Pulmonary artery endothelial cell (primary cell): ENCODE results near the gene RYR1. TPM values are rescaled to one million over a fixed set of nuclear protein-coding genes. Genes with fewer than 3 reads are reported as not detected.
"Not testable (repeated sequence)": the region's sequence is repeated elsewhere in the genome, so short reads cannot be mapped to it uniquely, and the experiment has no call there.

ENCODE experiments used
- DNase-seq: peaks from one replicate; pipeline ENCODE4 v3.0.0-alpha.2; 2011; ENCODE audit warnings: low read depth, low spot score
- total RNA-seq: library from RNA; depleted of rRNA; stranded (reverse); fragments of >200 nt; gene quantifications from 2 replicates; pipeline ENCODE4 v1.2.3, GENCODE V29; 2014

RYR1 gene
- total RNA-seq, 1 donor from 2014 or later, result 0.26 TPM

- DNase-seq, result no peak
Observed at GRCh38 chr19:38425810-38426466, 7.6 kb upstream of the RYR1 start, which contains the start of gene RASGRP4. Gene RASGRP4, minus strand, starts transcription at chr19:38426219. Its CDS starts 128 bp downstream, at chr19:38426091.

GRCh38 chr19:38427035-38427677 is 6.3 kb upstream of the RYR1 start:
- not testable (repeated sequence) for DNase-seq

DNA sequence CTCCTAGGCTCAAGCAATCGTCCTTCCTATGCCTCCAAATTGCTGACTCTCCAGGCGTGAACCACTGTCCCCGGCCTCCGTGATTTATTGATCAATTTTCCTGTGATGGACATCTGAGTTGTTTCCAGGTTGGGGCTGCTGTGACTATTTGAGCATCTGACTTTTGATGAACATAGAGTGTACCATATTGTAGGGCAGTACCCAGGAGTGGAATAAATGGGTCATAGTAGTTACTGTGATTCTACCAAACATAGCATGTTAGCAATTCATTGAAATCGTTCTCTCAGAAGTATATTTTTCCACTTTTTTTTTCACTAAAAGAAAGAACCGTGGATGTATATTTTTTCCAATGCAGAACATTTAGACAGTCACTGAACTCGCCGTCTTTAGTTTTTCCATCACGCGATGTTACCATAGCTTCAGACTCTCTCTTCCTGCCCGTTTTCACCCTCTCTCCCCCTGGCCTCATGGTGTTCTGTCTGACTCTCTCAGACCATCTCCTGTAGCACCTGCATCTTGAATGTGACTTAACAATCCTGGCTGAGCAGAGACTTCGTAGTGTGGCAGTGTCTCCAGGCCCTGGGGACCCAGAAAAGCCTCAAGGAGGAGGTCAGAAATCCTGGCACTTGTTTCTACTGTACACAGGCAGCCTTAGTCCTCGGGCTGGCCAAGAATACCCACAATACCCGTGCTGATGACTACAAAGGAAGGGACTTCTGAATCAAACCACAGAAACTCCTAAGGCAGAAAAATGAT is 4.3 kb upstream of the RYR1 start:
- no peak for DNase-seq

GRCh38 chr19:38429811-38430156 is 3.7 kb upstream of the RYR1 start:
- no peak for DNase-seq

DNA sequence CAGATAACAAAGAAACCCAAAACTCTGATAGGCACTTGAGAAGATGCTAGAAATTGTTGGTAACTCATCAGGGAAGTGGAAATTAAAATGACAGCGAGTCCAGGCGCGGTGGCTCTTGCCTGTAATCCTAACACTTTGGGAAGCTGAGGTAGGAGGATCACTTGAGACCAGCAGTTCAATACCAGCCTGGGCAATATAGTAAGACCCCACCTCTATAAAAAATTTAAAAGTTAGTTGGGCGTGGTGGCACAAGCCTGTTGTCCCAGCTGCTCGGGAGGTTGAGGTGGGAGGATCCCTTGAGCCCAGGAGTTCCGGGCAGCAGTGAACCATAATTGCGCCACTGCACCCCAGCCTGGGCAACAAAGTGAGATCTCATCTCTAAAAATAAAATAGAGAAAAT is 2.6 kb upstream of the RYR1 start:
- DNase-seq, result no peak

DNA sequence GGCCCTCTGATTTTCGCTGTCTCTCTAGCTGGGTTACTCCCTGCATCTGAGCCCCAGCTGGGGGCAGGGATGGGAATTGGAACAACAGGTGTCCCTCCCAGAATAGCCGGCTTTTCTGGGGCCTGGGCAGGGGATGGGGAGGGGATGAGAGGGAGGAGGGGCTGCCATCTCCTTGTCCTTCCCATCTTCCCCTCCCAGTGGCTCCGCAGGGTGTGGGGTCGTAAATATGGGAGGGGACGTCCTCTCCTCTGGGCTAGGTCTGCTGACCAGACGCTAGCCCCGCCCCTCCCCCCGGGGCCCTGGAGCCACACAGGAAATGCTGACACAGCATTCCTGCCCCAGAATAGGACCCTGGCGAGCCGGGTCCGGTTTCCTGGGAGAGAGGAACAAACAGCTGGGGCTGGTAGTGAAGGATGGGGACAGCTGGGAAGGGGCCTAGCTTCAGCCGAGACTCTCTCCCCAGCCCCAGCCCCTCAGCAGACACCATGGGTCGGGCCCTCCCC is 1.1 kb downstream of the RYR1 start:
- DNase-seq, result no peak

DNA sequence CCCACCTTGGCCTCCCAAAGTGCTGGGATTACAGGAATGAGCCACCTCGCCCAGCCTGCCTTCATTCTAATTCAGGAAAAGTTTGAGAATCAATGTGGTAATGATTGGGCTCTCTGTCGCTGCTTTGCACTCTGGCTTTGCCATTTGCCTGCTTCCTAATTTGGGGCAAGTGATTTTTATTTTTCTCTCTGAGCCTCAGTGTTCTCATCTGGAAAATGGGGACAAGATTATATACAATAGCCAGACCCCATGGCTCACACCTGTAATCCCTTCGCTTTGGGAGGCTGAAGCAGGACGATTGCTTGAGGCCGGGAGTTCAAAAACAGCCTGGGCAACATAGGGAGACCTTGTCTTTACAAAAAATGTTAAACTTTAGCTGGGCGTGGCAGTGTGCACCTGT is 3.8 kb downstream of the RYR1 start:
- DNase-seq, result no peak

- DNase-seq, result no peak
Observed at GRCh38 chr19:38437917-38438316, 4.4 kb downstream of the RYR1 start.

- DNase-seq, result no peak
Observed at GRCh38 chr19:38440592-38440991, 7.1 kb downstream of the RYR1 start.

DNA sequence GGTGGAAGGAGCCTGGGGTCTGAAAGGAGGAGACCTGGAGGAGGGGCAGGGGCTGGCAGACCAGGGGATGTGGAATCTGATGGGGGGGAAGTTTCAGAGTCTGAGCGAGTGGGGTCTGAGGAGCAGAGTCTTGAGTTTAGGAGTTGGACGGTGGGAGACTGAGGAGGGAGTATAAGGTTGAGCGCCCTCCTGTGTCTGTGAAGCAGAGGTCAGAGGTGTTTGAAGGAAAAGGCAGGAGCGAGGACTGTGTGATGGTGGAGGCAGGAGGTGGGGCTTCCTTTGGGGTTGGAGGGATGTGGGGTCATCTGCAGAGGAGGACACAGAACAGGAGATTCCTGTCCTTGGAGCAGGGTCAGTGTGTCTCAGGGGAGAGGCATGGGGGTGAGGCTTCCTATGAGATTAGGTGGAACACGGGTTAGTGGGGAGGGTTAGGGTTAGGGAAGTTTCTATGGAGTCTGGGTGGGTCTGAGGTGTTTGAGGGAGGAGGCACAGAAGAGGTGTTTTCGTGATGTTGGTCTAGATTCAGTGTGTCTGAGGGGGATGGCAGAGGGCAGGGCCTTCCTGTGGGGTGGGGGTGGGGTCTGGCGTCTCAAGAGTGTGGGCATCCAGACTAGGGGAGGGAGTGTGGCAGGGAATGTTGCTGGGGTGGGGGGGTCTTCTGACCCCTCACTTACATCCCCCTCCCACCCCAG is 8.3 kb downstream of the RYR1 start:
- no peak for DNase-seq

DNA sequence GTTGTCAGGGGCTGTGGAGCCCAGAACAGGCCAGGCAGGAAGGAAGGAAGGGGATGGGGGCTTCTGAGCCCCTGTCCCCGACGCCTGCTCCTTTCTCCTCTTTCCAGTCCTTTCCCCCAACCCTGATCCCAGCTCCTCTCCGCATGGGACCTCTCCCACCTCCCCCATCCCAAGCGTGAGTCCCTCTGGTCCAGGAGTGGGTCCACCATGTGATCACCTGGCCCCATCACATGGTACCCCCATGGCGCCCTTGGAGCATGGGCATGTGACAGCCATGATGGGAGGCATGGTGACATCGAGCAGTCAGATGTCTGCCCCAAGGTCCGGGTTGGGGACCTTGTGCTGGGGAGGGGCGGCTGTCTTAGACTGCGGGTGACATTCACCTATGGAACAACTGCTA is 9.2 kb downstream of the RYR1 start:
- no peak for DNase-seq

- DNase-seq, result no peak
Observed at GRCh38 chr19:38443458-38443999, 10.0 kb downstream of the RYR1 start.

- no peak for DNase-seq
Observed at GRCh38 chr19:38444026-38444425, 10.5 kb downstream of the RYR1 start.

GRCh38 chr19:38445362-38445761 is 11.9 kb downstream of the RYR1 start:
- no peak for DNase-seq

DNA sequence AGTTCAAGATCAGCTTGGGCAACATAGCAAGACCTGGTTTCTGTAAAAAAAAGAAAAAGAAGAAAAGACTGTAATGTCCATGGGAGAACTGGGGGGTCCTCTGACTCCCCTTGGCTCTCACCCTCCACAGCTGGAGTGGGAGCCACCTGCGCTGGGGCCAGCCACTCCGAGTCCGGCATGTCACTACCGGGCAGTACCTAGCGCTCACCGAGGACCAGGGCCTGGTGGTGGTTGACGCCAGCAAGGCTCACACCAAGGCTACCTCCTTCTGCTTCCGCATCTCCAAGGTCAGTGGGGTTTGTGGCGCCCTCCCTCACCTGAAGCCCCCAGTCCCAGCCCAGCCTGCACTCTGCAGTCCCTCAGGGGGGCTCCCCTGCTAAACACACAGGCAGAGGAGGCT is 14.7 kb downstream of the RYR1 start:
- no peak for DNase-seq

- DNase-seq, result no peak
Observed at GRCh38 chr19:38449518-38449917, 16.0 kb downstream of the RYR1 start.

DNA sequence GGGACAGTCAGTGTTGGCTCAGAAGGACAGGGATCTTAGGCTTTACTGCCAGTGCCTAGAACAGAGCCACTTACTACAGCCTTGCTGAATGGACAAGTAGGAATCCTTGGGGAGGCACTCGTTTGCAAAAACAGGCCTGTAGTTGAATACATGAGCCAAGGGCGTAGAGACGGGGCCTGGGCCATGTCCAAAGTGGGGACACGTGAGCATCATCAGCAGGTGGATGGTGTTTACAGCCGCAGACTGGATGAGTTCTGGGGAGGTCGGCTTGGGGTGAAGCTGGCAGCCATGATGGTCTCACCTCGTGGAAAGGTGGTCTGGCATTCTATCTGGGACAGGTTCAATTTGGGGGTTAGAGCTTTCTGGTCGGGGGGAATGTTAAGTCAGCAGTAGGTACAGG is 17.5 kb downstream of the RYR1 start:
- DNase-seq, result no peak

DNA sequence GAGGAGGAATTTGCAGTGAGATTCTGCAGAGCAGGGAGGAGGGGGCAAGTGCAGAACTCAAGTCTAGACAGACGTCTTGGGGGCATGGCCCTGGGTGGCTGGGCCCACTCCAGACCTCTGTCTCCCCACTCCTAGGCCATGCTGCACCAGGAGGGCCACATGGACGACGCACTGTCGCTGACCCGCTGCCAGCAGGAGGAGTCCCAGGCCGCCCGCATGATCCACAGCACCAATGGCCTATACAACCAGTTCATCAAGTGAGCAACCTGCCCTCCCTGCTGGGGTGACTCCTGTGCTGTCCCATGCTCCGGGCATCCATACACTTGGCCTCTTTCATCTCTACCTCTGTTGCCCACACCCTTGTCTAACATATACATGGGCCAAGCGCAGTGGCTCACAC is 18.1 kb downstream of the RYR1 start:
- no peak for DNase-seq

DNA sequence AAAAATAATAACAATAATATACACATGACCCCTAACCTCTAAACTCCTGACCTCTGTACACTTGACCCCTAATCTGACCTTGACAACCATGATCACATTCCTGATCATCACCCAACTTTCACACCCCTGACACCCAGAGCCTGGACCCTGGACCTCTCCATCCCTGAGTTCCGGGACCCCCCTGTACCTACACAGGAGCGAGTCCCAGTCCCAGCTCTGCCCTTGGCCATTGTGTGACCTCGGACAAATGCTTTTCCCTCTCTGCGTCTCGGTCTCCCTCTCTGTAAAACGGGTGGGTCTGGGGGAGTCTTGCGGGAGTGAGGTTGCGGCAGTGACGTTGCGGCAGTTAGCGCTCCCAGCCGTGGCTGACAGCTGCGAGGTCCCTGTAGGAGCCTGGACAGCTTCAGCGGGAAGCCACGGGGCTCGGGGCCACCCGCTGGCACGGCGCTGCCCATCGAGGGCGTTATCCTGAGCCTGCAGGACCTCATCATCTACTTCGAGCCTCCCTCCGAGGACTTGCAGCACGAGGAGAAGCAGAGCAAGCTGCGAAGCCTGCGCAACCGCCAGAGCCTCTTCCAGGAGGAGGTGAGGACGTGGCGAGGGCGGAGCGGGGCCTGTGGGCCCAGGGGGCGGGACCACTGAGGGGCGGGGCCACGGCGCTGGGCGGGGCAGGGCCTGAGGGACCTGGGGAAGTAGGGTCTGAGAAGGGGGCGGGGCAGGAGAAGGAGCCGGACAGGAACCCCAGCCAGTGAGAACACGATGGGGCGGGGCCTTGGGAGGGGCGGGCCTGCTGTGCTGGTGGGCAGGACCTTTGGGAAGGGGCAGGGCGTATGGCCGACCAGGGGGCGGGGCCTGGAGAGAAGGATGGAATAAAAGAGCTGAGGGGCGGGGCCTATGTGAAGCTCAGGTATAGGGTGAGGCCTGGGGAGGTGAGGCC is 19.2 kb downstream of the RYR1 start:
- no peak for DNase-seq

GRCh38 chr19:38453596-38453995 is 20.1 kb downstream of the RYR1 start:
- no peak for DNase-seq

DNA sequence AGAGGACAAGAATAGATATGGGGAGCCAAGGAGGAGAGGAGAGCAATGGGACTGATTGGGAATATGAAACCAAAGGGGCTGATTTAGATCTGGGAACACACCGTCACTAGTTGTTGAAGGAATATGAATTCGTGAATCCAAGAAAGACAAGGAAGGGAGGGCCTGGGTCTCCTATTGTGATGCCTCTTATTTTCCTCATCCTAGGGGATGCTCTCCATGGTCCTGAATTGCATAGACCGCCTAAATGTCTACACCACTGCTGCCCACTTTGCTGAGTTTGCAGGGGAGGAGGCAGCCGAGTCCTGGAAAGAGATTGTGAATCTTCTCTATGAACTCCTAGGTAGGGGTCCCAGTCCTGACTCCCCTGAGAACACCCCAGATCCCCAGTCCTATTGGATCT is 21.5 kb downstream of the RYR1 start:
- no peak for DNase-seq
